DMS 273 treated with DMSO at 0.1 percent for 48 hours (cell line): ENCODE measurements around the gene ANKS1B.

Experiments used
- DNase-seq: peaks from one replicate; lab custom pipeline; 2025; lab: John Stamatoyannopoulos, UW

ANKS1B gene

DNA sequence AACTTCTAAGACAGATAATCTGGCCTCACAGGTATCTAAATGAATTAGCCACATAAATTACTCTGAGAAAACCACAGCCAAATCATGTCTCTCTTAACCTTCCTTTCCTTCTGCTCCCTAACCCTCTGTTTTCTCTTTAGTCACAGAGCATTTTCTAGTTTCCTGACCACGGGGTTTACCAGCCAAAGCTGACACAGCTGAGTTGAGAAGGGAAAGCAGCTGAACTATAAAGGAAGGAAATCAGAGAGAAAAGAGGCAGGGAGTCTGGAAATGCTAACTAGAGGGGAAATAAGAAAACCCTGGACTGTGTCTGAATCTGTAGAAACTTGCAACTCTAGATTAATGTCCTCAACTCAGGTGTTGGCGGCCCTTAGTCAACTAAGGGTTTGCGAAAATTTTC is 24.4 kb downstream of the ANKS1B start:
- DNase-seq, result no peak

DNA sequence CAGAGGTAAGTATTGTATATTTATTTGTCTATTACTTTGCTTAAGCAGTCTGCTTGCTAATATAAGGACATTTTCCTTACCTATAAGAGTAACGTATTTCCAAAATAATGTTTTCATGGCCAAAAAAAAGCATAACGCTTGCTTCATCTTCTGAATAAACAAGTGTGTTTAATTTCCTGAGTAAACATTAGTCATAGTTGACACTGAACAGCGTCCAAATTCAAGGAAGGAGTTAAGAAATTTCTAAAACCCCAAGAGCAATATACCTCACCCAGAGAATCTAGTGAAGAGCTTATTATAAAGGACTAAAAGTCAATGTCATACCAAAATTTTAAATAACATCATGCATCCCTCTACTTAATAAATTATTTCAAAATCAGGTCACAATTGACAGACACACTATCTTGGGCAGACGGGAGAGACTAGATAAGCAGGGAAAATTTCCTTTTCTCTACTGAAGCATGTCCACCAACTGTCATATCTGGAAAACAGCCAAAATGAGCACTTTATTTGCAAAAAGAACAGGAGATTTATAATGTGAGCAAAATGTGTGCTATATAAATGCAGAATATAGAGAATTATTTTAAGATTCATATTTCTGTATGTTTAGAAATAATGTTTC is 25.1 kb downstream of the ANKS1B start:
- peak; percentile 57 for DNase-seq

DNA sequence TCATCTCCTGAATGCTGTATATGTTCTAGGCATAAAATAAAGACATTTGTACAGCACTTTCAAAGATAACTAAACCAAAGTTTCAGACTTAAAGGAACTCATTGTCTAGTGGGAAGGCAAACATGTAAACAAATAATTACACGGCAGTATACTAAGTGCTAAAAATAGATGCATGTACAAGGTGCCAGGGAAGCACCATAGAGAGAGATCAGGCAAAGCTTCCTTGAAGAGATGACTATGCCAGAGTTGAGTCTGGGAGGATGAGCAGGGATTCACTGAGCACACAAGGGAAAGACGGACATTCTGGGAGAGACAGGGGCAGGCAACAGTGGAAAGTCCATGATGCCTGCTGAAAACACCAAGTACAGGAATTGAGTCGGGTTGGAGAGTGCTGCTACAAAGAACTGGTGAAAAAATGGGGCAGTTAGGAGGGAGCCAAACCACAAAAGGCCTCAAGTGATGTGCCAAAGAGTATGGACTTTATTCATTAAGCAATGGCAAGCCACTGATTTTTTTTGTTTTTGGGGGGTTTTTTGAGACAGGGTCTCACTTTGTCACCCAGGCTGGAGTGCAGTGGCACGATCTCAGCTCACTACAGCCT is 26.8 kb downstream of the ANKS1B start:
- DNase-seq, result no peak

DNA sequence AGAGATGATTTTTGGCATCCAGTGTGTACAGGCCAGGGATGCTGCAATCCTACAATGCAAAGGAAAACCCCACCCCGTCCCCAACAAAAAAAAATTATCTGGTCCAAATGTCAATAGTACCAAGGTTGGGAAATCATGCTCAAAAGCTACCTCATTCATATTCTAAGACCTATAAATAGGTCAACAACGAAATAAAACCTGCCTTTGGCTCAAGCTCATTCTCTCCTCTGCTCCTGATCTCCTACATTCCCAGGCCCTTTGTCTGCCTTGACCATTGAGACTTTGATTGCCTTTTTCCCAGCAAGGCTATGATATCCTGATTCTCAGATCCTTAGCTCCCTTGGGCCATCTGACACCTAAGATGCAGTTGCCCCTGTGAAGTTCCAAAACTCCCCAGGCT is 30.0 kb downstream of the ANKS1B start:
- no peak for DNase-seq

DNA sequence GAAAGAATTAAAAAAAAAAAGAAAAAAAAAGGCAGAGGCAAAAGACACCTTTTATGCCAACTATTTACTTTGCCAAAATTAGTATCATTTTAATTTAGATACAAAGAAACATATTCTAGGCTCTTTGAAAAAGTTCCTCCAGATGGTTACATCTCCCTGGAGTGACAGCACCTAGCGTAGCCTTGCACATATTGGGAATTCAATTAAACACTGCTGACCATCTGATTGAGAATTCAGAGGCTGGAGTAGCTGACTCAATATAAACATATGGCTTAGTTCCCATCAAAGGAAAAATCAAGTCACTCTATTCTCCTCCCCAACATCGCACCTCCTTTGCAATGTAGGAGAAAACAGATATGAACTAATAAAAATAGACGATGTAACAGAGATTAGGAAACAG is 36.4 kb downstream of the ANKS1B start:
- no peak for DNase-seq

DNA sequence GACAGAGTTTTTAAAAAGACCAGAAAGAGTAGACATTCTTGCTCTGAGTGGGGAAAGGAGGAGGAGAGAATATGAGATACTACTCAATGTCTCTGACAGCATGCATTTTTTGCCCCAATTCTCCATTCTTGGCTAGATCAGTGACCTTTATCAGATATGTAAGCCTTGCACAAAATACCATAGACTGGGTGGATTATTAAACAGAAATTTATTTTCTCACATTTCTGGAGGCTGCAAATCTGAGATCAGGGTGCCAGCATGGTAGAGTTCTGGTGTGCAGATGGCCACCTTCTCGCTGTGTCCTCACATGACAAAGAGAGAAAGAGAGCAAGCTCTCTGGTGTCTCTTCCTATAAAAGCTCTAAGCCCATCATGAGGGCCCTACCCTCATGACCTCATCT is 38.6 kb downstream of the ANKS1B start:
- no peak for DNase-seq

DNA sequence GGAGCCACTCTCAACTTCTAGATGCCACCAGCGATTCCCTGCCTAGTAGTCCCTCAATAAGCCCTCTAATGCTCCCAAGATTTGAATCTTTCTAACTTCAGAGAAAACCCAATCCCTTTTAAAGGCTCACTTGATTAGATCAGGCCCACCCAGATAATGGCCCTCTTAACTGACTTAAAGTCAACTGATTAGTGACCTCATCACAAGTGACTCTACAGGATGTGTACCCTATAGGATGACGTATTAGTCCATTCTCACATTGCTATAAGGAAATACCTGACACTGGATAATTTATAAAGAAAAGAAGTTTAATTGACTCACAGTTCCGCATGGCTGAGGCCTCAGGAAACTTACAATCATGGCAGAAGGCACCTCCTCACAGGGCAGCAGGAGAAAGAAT is 49.1 kb downstream of the ANKS1B start:
- no peak for DNase-seq

DNA sequence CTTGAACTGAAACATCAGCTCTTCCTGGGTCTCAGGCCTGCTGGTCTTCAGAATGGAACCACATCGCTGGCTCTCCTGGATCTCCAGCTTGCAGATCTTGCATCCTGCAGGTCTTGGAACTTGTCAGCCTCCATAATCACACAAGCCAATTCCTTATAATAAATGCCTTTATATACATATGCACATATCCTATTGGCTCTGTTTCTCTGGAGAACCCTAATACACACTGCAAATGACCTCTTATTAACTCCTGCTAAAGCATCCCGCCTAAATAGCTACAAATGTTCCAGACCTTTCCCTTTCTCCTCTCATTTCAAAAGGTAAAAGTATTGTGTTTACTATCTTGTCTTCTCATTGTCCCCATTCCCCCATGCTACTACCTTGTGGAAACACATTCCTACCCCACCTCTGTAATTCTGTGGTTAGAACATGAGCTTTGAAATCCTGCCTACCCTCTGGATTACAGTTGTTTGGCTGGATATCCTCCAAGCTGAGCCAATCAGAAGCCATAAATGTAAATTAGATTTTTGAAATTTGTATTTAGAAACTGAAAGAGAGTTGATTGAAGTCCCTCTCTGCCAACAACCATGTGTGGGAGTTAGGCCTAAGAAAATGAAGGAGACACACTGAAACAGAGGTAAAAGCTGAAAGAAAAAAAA is 58.1 kb downstream of the ANKS1B start:
- no peak for DNase-seq

DNA sequence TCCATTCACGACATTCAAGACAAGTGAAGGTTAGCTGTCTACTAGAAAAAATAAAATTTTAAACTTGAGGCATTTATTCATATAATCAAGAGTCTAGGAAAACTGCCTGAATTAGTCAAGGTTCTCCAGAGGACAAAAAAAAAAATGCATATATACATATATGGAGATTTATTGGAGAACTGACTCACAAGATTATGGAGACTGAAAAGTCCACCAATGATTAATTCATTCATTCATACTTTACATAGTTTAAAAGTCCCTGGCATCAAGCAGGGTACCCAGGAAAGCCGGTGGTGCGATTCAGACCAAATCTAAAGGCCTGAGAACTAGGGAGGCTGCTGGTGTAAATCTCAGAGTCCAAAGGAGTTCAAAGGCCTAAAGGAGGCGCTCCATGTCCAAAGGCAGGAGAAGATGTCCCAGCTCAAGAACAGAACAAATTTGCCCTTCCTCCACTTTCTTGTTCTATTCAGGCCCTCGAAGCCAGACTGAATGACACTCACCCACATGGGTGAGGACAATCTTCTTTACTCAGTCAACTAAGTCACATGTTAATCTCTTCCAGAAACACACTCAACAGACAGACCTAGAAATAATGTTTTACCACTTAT is 64.3 kb downstream of the ANKS1B start:
- no peak for DNase-seq

DNA sequence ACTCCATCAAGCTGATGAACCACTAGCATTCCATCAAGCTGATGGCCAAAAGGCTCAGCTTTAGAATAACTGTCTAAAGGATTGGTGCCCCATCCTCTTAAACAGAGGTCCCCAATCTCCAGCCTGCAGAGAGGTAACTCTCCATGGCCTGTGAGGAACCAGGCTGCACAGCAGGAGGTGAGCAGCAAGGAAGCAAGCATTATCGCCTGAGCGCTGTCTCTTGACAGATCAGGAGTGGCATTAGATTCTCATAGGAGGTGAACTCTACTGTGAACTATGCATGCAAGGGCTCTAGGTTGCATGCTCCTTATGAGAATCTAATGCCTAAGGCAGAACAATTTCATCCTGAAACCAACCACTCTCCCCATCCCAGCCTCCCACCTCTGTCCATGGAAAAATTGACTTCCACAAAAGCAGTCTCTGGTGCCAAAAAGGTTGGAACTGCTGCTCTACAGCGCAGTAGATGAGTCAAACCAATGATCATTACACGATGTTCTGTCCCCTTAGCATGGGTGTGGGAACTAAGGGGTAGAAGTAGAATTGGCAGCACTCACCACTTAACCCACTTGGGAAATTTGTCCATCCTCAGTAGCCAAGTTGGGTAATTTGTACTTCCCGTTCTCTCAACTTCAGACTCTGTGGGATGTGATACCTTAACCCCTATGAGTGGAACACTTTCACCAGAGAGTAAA is 66.9 kb downstream of the ANKS1B start:
- no peak for DNase-seq

DNA sequence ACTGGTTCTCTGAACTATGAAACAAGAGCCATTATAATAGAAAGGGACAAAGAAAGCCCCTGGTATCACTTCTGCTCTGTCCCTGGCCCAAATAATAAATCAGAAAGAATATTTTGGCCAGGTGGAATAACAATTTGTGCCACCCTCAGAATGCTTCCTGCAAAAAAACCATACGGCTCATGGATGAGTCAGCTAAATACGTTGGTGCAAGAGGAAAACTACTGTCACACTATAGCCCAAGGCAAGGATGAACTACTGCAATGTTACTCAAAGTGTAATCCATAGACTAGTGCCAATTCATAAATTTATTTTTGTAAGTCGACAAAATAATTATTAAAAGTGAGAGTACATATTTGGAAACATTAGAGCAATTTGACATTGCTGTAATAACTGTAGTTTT is 68.2 kb downstream of the ANKS1B start:
- DNase-seq, result no peak

DNA sequence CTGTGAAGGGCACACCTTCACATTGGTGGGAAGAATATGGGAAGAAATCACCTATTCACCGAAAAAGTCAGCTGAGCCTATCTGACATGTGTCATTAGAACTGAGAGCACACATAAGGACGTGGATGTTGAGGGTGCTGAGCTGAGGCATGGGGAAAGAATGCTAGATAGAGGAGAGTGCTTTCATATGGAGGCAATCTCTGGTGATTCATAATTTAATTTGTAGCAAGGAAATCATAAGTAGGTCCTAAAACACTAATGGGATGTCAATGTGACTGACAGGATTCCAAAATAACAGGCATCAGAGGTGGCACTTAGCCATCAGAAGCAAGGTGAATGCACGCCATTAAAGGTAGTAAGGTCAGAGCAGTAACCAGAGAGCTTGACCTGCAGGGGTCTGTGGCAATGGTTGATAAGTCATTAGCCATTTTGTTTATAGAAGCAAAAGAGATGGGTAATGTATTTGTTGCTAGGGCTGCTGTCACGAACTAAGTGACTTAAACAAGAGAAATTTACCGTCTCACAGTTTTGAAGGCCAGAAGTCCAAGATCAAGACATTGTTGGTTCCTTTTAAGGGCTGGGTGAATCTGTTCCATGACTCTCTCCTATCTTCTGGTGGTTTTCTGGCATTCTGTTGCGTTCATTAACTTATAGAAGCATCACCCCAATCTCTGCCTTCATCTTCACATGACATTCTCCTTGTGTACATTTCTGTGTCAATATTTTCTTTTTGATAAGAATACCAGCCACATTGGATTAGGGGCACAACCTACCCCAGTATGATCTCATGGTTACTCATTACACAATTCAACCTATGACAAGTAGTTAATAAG is 69.3 kb downstream of the ANKS1B start:
- no peak for DNase-seq

DNA sequence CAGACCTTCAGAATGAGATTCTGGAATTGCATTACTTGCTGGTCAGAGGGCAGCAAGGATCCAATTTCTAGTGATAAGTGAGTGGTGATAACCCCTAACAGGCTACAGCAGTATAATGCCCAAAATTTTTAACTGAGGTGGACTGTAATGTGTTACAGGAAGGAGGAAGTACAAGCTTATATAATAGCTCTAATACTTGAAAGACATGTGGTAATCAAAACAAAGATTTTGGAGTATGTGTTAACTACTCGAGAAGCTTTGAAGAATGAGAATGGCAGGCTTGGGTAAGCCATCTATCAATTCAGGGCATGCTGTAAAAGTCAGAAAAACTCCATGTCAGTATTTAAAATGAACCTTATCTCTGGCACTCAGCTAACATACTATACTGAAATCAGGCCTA is 70.5 kb downstream of the ANKS1B start:
- no peak for DNase-seq

DNA sequence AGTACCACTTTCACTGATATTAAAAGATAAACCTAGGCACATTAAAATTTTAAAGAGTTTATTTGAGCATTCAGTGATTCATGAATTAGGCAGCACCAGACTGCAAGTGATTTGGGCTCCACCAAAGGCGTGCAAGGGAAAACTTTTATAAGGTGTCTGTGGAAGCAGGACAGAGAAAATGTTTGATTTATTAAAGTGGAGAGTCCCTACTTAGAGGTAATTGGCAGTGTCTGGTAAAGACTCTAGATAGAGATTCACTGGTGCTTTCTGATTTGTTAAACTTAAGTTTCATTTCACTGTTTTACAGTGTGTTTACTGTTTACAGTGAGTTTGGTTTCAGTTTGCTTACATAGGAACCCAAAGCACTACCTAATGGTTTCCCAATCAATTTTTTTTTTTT is 72.8 kb downstream of the ANKS1B start:
- no peak for DNase-seq

DNA sequence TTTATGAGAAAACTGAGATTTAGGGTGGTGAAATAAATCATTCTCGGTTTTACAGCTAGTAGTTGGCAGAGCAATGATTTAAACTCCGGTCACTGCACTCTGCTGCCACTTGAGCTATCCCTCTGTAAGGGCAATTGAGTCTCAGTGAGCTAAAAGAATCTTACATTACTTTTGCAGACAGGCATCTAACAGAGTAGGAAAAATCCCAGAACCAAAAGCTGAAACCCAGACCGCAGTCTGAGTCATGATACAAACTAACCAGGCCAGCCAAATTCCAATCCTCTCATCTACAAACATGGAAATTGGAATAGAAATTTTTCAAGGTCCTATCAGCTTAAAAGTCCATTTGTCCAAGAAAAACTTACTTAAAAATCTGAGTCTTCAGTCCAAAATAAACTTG is 73.7 kb downstream of the ANKS1B start:
- no peak for DNase-seq

DNA sequence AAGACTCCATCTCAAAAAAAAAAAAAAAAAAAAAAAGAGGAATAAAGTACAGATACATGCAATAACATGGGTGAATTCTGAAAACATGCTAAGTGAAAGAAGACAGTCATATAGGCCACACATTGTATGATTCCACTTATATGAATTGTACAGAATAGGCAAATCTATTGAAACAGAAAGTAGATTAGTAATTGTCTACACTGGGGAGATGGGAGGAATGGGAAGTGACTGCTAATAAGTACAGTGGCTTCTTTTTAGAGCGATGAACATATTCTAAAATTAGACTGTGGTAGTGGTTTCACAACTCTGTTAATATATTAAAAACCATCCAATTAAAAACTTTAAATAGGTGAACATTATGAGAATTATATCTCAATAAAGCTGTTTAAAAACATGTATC is 74.4 kb downstream of the ANKS1B start:
- no peak for DNase-seq

DNA sequence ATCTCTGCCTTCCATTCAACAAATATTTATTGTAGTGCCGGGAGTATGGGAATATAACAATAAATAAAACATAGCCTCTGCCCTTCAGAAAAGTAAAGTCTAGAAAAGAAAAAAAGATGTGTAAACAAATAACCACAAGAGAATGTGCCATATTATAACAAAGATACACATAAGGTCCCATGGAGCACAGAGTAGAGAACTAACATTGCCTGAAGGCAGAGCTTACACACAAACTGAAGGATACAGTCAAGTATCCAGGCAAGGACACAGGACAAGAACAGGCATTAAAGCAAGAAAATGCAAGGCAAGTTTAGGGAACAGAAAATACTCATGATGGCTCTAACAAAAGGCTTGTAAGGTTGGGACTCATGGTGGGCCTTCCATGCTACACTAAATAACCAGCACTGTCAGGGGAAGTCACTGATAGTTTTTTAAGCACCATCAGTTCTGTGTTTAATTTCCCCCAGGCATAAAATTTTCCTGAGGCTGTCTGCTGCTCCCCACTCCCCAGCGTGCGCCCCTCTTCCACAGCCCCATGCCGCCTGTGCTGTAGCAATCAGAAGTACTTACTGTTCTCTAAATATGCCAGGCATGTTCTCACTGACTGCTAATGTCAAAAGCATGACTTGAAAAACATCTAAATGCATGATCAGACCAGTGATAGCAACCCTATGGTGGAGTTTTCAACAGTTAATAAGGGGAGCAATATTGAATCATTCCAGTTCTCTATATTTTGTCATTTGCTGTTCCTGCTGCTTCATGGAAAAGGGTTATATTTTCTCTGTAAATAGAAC is 77.8 kb downstream of the ANKS1B start:
- DNase-seq, result no peak

DNA sequence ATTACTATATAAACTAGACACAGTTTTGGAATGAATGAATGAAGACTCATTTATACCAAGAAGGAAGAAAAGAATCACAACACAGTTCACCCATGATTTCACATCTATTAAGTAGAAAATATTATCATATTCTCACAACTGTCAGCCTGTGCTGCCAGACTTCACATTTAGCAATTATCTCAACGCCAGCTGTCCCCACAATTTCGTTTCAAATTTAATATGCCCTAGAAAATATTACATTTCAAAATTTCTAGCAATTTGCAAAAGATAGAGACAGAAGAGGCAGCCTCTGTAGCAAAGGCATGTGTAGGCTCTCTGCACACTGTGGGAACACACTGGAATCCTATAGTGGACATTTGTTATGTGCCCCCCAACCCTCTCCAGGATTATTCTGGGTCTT is 83.6 kb downstream of the ANKS1B start:
- no peak for DNase-seq

DNA sequence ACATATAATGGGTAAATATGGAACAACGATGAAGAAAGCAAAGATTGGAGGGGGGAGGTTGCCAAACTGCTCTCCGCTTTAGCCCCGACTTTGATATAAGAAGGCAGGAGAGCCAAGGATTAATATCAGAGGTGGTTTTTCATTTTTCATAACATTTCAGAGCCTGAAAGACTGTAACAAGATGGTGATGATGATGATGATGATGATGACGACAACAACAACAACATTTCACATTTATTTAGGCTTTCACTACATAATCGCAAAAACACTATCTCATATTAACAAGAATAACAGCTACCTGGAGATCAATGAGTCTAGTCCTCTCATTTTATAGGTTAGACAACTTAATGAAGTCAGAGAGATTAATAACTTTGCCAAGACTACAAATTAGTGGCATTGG is 86.1 kb downstream of the ANKS1B start:
- no peak for DNase-seq

DNA sequence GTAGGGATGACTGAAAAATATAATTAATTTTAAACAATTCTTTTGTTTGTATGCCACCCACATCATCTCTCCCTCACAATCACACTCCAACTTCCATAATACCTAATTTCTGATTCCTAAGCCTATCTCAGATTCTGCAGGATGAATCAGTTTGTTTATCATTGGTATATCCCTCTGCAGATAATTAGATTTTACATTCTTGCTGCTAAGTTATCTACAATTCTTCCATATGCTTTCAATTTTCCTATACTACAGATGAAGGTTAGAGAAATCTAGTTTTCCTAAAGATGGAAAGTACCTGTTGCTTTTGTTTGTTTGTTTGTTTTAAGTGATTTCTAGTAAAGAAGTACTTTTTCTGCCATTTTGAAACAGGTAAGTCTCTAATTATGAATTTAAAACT is 105.3 kb downstream of the ANKS1B start:
- no peak for DNase-seq

DNA sequence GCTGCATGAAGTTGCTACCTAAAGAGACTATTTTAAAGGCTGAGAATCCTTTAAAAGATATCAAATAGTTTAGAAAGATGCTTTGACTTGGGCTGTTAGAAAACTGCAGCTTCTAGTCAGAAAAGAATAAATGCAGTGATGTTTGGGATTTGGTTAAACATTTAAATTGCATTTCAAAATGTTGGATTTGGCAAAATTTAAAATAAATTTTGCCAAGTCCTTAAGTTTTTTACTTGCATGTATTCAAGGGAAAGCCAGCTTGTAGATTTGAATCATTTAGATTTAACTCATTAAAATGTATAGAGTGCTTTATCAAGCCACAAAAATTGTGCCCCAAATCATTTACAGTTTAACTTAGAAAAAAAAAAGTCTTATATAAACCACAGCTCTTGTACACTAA is 109.7 kb downstream of the ANKS1B start:
- no peak for DNase-seq
